Erythroblast (primary cell): ENCODE measurements around the gene AOPEP.

Experiments
- GATA1 ChIP-seq: IDR thresholded peaks from 2 replicates; pipeline ENCODE4 v1.6.1; 2011; ENCODE audit warnings: low read depth, mild to moderate bottlenecking, control low read depth, low read length, moderate library complexity
- POLR2A ChIP-seq: IDR thresholded peaks from 2 replicates; pipeline ENCODE4 v1.6.1; 2011; ENCODE audit warnings: mild to moderate bottlenecking, low read length

GRCh38 chr9:95081998-95082397, 355.5 kb downstream of the AOPEP start:
- TF ChIP-seq POLR2A (no peak), GATA1 (no peak)
